HG03575 (cell line): ENCODE data around the gene PMM2.
"Not testable (repeated sequence)": the region's sequence is repeated elsewhere in the genome, so short reads cannot be mapped to it uniquely, and the experiment has no call there.

Experiments used
- ATAC-seq: cut with Tn5 transposase; IDR thresholded peaks from one replicate; pipeline ENCODE4 v1.9.1; 2021; ENCODE audit not compliant: unreplicated experiment, insufficient number of reproducible peaks, low FRiP score; ENCODE audit errors: extremely low read depth

The PMM2 gene

DNA sequence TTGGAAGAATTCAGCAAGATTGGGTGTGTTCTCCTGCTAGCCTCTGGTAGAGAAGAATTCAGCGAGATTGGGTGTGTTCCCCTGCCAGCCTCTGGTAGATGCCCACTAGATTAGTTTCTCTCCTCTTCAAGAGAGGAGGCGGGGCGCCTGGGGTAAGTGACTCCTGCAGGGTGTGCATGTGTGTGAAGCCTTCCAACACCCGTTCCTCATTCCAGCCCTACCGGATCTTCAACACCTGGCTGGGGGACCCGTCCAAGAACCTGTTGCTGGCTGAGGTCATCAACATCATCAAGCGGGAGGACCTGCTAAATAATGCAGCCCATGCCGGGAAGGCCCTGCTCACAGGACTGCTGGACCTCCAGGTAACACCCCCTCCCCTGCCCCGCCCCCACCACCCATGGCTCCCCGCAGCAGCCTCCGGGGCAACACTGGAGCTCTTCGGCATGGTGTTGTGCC, 21.5 kb upstream of the PMM2 start:
- ATAC-seq = no peak

DNA sequence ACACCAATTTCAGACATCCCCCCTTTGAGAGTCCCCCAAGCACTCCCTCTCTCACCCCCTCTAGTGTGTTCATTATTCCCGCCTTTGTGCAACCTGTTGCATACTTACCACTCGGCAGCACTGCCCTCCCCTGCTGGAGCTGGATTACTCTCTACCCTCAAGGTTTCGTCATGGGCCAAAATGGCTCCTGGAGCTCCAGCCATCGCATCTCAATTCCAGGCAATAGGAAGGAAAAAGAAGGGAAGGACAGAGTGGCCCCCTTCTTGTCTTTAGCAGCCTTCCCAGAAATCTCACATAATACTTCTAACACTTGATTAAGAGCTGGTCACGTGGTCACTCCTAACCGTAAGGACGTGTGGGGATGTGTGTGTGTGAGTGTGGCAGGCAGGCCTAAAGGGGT, 20.4 kb upstream of the PMM2 start:
- no peak for ATAC-seq

DNA sequence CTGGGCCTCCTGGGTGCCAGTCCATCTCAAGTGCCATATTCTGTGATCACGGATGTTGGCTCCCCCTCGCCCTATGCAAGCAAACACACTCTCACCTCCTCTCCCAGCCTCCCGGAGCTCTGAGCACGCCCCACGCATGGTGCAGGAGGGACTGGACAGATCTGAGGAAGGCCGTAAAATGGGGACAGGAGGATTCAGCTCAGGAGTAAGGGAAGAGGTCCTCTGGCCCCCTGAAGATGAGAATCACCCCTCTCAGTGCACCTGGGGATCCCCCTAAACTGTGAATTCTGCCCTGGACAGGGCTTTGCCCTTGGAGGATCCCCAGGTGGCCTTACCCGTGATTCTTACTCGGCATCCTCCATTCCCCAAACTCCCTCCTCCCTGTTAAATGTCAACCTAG, 15.8 kb upstream of the PMM2 start:
- ATAC-seq = no peak

DNA sequence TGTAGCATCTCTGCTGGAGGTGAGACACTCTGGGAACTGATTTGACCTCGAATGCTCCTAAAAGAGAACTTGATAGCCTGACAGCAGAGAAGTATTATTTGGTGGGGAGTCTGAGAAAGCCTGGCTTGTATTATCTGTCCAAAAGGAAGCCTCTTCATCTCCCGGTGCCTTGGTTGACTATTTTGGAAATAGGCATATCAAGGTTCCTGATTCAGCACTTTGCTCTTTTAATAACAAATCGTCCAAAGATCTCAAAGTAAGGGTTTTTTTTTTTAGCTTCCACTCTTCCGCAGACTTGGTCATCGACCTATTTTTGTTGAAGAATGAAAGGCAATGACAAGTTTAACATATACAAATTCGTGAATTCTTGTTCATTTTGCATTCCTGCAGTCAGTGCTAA, 15.0 kb upstream of the PMM2 start:
- ATAC-seq = no peak

DNA sequence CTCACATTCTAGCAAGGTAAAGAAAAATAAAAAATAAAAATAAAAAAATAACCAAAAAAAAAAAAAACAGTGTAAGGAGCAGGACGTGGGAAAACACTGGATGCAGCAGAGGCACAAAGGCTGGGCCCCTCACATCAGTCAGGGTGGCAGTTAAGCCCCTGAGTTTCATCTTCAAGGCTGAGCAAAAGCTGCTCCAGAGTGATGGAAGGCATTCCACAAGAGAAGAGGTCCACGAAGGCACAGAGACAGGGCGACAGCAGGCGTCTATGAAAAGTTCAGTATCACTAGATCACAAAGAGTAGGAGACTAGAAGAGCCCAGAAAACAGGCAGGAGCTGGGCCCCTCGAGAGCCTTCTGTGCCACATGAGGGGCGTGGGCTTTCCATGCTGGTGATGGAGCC, 12.2 kb upstream of the PMM2 start:
- ATAC-seq = no peak

DNA sequence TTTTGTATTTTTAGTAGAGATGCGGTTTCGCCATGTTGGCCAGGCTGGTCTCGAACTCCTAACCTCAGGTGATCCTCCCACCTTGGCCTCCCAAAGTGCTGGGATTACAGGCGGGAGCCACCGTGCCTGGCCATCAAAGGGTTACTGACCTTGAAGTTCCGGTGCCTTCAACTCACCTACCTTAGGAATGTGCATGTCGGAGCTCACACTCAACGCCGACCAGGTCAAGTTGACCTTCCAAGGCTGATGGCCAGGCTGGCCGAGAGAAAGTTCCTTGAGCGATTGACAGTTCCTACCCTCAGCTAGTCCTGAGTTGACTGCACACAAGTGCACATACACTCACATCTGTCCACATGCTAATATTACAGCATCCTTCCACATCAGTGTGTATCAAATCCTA, 11.3 kb upstream of the PMM2 start:
- not testable (repeated sequence) for ATAC-seq

DNA sequence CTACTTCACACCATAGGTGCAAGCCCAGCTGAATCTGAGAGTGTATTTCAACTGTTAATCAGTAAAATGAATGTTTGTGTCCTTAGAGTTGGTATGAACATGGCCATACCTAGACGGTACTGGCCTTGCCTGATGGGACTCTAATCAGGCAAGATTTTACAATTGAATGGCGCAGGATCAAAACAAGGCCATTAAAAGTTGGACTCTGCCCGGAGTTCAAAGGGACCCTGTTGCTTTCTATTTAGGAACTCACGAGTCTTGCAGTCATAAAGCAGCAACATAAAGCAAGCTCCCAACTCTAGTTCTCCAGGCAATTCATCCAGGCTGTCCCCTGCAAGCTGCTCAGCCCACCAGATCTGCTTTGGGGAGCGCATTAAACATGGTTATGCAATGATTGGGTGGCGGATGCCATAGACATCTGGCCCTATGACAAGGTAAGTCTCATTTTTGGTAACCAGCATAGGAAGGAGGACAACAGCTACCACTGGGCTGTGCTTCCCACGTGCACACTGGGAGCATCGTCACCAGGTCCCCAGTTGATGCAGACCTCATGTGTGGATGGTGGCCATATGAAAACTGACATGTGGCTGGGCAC, 9.0 kb upstream of the PMM2 start:
- ATAC-seq = no peak

DNA sequence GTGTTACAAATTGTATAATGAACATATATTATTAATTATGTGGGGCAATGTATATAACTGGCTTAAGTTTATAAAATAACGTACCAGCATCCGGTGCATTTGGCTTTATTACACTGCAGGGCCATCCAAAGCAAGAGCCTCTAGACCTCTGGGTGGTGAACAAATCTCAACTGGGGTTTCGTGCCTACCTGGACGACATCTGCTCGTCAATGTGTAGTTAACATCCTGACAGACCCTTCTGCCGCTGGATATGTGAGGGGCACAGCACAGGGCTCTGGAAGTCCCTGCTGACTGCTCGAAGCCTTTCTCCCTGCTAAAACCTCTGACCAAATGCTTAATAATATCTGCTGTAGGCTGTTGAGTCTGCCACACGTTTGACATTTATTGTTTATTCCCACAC, 2.5 kb upstream of the PMM2 start:
- no peak for ATAC-seq

DNA sequence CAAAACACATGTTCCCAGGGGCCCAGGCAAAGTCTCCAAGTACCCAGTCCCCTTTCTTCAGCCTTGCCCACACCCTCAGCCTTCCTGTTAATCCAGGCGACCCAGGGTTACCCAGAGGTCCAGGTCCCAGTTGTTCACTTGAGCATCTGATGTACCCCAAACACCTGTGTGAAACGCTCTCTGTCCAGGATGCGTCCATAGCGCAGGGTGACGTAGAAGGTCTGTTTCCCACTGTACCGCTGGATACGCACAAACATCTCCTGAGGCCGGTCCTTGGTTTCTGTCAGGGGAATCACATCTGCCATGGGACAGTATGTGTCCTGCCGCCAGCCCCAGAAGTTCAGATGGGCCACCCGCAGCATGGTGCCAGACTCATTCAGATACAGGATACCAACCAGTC, 1.8 kb upstream of the PMM2 start:
- no peak for ATAC-seq

DNA sequence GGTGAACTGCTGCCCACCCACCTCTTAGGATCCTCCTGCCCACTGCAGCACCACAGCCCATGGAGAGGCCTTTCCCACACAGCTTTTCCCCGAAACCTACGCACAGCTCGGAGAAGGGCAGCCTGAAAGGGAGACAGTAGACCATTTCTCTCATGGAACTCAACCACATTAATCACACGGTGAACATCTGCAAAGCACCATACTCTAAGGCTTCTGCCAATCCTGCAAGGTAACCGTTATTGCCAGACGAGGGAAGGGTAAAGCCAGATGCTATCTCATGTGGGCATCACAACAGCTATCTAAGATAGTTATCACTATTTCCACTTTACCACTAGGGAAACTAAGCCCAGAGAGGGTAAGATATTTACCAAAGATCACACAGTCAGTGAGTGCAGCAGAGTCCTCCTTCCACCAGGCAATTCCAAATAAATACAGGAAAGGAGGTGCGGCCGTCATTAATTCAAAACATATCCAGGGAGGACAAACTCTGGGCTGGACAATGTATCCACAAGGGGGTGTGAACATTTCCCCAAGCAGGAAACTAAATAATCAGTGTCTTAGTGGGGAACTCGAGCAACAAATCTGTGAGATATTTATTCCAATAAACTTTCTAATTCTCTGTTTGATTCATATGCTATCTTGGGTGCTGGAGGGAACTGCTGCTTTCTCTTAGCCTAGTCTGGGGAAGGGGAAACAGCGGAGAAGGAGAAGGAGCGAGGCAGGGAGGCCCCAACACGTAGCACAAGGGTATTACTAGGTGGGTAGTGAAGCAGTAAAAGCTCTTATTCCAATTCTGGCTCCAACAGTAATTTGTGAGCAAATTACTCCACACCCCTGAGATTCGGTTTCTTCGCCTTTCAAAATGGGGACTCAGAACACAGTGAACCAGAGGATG, 923 bp upstream of the PMM2 start:
- ATAC-seq = no peak

DNA sequence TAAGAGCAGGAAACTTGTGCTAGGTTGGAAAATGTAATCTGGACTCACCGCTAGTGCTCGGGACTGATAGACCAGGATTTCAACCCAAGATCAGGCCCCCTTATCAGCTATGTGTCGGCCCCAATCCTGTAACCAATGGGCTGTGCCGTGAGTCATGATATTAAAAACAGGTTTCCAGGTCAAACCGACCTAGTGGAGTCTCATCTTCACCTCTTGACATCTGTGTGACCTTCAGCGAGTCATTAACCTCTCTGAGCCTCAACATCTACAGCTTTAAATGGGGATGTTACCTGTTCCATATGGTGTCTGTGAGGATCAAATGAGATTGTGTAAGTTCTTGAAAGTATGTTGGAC, 512 bp downstream of the PMM2 start:
- ATAC-seq = no peak

DNA sequence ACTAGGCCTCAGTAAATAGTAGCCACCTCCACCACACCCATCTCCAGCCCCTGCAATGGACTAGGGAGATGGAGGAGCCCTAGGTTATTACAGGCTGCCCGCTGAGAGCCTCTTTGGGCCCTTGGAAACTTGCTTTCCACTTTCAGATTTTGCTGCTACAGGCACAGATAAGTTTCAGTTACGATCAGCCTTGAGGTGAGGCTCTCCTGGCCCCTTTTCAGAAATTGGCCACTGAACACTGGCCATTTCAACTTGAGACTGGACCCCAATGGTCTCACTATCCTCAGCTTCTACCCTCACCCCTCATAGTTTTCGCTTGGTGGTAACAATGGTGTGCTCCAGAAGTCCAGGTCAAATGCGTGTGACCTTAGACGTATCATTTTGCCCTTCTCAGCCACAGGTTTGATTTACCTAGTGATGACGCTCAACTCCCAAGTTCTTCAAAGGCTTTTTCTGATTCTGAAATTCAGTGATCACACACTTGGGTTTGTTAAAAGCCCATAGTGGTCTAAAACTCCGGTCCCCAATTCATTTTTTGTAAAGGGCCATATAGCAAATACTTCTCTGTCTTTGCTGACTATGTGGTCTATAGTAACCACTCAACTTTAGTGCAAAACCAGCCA, 1.0 kb downstream of the PMM2 start:
- ATAC-seq = no peak

DNA sequence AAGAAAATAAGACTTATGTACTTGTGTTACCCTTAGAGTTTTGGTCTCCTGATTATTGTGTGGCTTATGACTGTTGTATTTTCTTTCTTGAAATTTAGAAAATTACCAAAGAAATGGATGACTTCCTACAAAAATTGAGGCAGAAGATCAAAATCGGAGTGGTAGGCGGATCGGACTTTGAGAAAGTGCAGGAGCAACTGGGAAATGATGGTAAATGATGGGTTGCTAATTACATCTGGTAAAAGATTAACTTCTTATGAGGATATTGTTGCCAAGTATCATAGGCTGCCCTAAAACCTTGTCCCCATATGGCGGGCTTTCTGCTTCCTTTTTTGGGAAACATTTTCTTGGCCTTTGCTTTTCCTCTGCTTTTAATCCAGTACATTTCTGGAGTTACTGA, 4.1 kb downstream of the PMM2 start:
- ATAC-seq = no peak

DNA sequence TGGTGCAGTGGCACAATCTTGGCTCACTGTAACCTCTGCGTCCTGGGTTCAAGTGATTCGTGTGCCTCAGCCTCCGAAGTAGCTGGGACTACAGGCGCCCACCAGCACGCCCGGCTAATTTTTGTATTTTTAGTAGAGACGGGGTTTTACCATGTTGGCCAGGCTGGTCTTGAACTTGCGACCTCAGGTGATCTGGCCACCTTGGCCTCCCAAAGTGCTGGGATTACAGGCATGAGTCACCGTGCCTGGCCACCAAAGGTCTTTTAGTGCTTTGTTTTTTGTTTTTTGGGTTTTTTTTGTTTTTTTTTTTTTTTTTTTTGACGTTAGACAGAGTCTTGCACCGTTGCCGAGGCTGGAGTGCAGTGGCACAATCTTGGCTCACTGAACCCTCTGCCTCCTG, 6.1 kb downstream of the PMM2 start:
- not testable (repeated sequence) for ATAC-seq

DNA sequence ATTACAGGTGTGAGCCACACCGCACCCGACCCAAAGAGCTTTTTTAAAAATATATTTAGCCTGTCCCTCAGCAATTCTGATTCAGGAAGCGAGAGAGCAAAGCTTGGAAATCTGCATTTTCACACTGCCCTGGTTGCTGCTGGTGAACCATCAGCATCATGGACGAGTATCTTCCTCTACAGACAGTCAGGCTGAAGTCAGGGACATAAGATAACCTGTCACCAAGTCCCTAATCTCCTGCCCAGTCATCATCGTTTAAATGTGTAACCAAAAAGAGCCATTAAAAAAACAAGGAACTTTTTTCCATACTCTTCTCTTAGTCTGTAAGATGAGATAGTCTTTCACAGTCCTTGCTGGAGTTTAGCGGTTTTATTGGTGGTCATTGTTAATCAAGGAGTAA, 6.7 kb downstream of the PMM2 start:
- ATAC-seq = no peak

DNA sequence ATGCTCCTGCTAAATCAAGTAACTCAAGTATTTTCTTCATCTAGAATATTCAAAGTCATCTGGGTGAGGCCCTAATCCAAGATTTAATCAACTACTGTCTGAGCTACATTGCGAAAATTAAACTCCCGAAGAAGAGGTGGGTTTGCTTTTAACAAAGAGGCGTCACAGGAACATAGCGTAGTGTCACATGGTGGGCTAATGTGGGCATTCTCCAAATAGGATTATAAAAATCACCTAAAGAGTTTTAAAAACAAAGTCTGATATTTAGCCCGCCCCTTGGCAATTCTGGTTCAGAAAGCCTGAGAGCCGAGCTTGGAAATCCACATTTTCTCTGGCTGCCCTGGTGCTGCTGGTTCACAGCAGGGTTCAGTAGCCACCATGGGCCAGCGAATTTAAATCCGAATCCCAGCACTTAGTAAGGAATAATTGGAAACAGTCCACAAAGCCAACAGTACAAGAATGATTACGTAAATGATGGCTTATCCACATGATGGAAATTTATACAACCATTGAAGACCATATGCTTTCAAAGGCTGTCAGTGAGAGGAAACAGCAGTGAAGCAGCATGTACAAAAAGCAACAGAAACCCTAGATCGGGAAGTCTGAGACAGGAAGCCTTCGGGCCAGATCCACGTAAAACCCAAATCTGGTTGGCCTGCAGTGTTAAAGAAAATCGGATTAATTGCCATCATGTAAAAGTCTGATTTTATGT, 8.8 kb downstream of the PMM2 start:
- ATAC-seq = no peak

DNA sequence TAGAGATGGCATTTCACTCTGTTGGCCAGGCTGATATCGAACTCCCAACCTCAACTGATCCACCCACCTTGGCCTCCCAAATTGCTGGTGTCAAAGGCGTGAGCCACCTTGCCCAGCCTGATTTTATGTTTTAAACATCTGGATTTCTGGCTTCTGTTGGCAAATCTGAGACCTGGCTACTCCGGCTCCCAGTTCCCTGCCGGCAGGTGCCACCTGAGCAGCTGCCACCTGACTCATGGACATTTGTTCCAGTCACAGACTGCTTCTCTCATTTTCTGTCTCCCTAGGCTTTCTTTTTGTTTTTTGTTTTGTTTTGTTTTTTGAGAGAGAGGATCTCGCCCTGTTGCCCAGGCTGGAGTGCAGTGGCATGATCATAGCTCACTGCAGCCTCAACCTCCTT, 9.6 kb downstream of the PMM2 start:
- no peak for ATAC-seq

DNA sequence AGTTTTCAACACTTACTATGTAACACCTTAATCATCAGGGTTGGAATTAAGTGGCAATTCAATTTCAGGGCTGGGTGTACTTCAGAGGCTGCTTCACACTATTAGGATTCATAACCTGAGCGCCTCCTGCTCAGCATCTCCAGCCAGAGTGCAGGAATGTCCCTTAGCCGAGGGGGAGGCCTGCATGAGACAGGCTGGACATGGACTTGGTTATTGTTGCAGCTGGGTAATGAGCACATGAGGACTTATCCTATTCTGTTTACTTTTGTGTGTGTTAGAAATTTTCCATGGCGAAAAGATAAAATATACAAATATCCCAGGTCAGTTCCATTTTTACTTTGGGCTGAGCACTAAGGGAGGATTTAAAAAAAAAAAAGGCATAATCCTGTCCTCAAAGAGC, 10.4 kb downstream of the PMM2 start:
- no peak for ATAC-seq

DNA sequence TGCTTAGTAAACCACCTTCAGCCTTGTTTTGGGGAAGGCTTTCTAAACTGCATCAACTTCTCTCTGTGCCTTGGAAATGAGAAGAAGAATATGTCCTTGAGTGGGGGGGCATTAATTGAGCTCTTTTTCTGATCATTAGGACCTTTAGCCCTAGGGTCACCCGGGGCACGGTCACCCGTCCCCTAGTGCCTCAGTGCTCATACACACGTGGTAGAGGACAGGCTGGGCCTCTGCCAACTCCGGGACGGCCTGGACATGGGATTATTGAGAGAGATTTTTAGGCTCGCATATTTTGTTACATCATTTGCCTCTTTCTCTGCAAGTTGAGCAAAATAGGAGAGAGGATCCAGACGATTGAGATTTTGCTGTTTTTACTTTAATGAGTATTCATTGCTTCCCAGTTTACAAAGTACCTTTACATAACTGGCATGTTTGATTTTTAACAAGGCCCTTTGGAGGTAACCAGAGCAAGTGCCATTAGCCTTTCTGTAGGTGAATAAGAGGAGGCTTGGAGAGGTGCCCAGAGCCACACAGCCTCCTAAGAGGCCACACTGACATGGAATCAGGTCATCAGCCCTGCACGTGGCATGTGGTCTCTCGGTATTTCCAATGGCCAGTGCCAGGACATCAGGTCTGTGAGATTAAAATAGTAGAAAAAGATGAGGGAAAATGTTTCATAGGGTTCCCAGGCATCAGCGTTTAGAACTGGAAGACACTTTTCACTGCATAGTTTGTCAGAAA, 11.1 kb downstream of the PMM2 start:
- no peak for ATAC-seq
